ENCODE data around the gene CBX1. TPM values are rescaled to one million over a fixed set of nuclear protein-coding genes. Genes with fewer than 3 reads are reported as not detected.

Gene CBX1
- total RNA-seq, 6 donors from 2014 or later: 12.6 to 38.8 (median 28.0) TPM

- no peaks in the 10 kb centered on the region for H3K4me1 ChIP-seq
- 65 to 66% methylated on average over 14 of the region's 14 CpGs for WGBS, 2 donors
- no peak for DNase-seq
- H3K4me3 ChIP-seq: no peak overlapping the region
- no peak for ATAC-seq (ENCODE audit: low FRiP score in 2 of 2)
- no peak for TF ChIP-seq CTCF (IDR thresholded peaks at IDR 0.05)
- no peaks in the 10 kb centered on the region for H3K9me3 ChIP-seq
- H3K36me3 ChIP-seq: no peaks in the 10 kb centered on the region
- no peaks in the 10 kb centered on the region for H3K27me3 ChIP-seq
- no peak overlapping the region for H3K27ac ChIP-seq
Measured at GRCh38 chr17:48148029-48148770, 46.9 kb upstream of the CBX1 start.

GRCh38 chr17:48144976-48145798 is 43.9 kb upstream of the CBX1 start:
- H3K27ac ChIP-seq: no peak overlapping the region
- WGBS, 2 donors: 96 to 98% methylated on average over 3 of the region's 3 CpGs
- no peaks in the 10 kb centered on the region for H3K9me3 ChIP-seq
- TF ChIP-seq CTCF (IDR thresholded peaks at IDR 0.05) (no peak), POLR2A (IDR thresholded peaks at IDR 0.05) (no peak), POLR2AphosphoS5 (IDR thresholded peaks at IDR 0.05) (no peak), EP300 (IDR thresholded peaks at IDR 0.05) (no peak)
- H3K27me3 ChIP-seq: no peaks in the 10 kb centered on the region
- DNase-seq (no peak), ATAC-seq (ENCODE audit: low FRiP score in 2 of 2) (no peak)
- H3K4me1 ChIP-seq: peaks cover 0 to 2% (median 0%) of the 10 kb centered on the region in 4 donors
- H3K4me3 ChIP-seq: no peak overlapping the region
- H3K36me3 ChIP-seq: no peaks in the 10 kb centered on the region

- Histone ChIP-seq H3K27ac (no peak overlapping the region), H3K36me3 (no peaks in the 10 kb centered on the region), H3K9me3 (no peaks in the 10 kb centered on the region), H3K4me3 (no peak overlapping the region), H3K4me1 (peaks cover 0 to 8% (median 0%) of the 10 kb centered on the region in 4 donors), H3K27me3 (no peaks in the 10 kb centered on the region)
- TF ChIP-seq POLR2AphosphoS5 (IDR thresholded peaks at IDR 0.05): no peak
- TF ChIP-seq EP300 (IDR thresholded peaks at IDR 0.05): no peak
- TF ChIP-seq CTCF (IDR thresholded peaks at IDR 0.05): no peak
- TF ChIP-seq POLR2A (IDR thresholded peaks at IDR 0.05): no peak
- ATAC-seq (ENCODE audit: low FRiP score in 2 of 2) (no peak), DNase-seq (no peak)
- 64 to 76% methylated on average over 8 of the region's 8 CpGs for WGBS, 2 donors
Measured at GRCh38 chr17:48144231-48144630, 43.0 kb upstream of the CBX1 start.

GRCh38 chr17:48143629-48144028 is 42.4 kb upstream of the CBX1 start:
- ATAC-seq (ENCODE audit: low FRiP score in 2 of 2) (no peak), DNase-seq (no peak)
- Histone ChIP-seq H3K27ac (no peak overlapping the region), H3K4me3 (no peak overlapping the region), H3K36me3 (no peaks in the 10 kb centered on the region), H3K27me3 (no peaks in the 10 kb centered on the region), H3K4me1 (peaks cover 0 to 8% (median 0%) of the 10 kb centered on the region in 4 donors), H3K9me3 (no peaks in the 10 kb centered on the region)
- 54 to 62% methylated on average over 6 of the region's 6 CpGs for WGBS, 2 donors
- TF ChIP-seq EP300 (IDR thresholded peaks at IDR 0.05) (no peak), POLR2A (IDR thresholded peaks at IDR 0.05) (no peak), POLR2AphosphoS5 (IDR thresholded peaks at IDR 0.05) (no peak), CTCF (IDR thresholded peaks at IDR 0.05) (no peak)

Data from upper lobe of left lung (tissue), 6 donors.